Transverse colon (tissue), 4 donors: ENCODE data around the gene CCNB1.
"Not testable (repeated sequence)": the region's sequence is repeated elsewhere in the genome, so short reads cannot be mapped to it uniquely, and the experiment has no call there.

Experiments
- POLR2AphosphoS5 ChIP-seq, 3 donors: sonication (generic); formaldehyde crosslinking; IDR thresholded peaks; one replicate each; pipeline ENCODE4 v1.6.1; 2016; ENCODE audit warnings: antibody characterized with exemption in 3 of 3
- TF ChIP-seq, protein P1 (sequence below), 5 experiments: fragments of 200-600 bp in 3 of 5; fragments of 450-650 bp in 2 of 5; sonication (generic) in 3 of 5; IDR thresholded peaks; 1 replicate in 2 of 5; 2 replicates in 3 of 5; pipeline ENCODE4 v1.5.1; 2016 to 2017; ENCODE audit warnings: antibody characterized with exemption in 5 of 5, inconsistent platforms in 3 of 5, mild to moderate bottlenecking in 2 of 5, moderate library complexity in 1 of 5

DNA sequence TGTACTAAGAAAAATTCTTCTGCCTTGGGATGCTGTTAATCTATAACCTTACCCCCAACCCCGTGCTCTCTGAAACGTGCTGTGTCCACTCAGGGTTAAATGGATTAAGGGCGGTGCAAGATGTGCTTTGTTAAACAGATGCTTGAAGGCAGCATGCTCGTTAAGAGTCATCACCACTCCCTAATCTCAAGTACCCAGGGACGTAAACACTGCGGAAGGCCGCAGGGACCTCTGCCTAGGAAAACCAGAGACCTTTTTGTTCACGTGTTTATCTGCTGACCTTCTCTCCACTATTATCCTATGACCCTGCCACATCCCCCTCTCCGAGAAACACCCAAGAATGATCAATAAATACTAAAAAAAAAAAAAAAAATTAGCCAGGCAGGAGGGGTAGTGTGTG, 53.9 kb downstream of the CCNB1 start:
- TF ChIP-seq POLR2AphosphoS5 (IDR thresholded peaks at IDR 0.05) = not testable (repeated sequence)
- TF ChIP-seq, protein P1, sequence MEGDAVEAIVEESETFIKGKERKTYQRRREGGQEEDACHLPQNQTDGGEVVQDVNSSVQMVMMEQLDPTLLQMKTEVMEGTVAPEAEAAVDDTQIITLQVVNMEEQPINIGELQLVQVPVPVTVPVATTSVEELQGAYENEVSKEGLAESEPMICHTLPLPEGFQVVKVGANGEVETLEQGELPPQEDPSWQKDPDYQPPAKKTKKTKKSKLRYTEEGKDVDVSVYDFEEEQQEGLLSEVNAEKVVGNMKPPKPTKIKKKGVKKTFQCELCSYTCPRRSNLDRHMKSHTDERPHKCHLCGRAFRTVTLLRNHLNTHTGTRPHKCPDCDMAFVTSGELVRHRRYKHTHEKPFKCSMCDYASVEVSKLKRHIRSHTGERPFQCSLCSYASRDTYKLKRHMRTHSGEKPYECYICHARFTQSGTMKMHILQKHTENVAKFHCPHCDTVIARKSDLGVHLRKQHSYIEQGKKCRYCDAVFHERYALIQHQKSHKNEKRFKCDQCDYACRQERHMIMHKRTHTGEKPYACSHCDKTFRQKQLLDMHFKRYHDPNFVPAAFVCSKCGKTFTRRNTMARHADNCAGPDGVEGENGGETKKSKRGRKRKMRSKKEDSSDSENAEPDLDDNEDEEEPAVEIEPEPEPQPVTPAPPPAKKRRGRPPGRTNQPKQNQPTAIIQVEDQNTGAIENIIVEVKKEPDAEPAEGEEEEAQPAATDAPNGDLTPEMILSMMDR (IDR thresholded peaks at IDR 0.05) = not testable (repeated sequence)
